PC-3 (cell line): ENCODE measurements around the gene PRIMA1.

Experiments
- CTCF ChIP-seq: fragments of 300-600 bp; sonication (generic); conservative IDR thresholded peaks from 2 replicates; pipeline ENCODE4 v1.5.1; 2017; ENCODE audit warnings: antibody characterized with exemption, low read depth, mild to moderate bottlenecking, low read length
- EZH2phosphoT487 ChIP-seq: fragments of 300-600 bp; sonication (generic); IDR thresholded peaks from 2 replicates; pipeline ENCODE4 v1.6.1; 2018; ENCODE audit warnings: mild to moderate bottlenecking, antibody characterized with exemption, low read length, borderline replicate concordance

- no peak for TF ChIP-seq CTCF
- no peak for TF ChIP-seq EZH2phosphoT487
Observed at GRCh38 chr14:93720981-93721483, 67.3 kb downstream of the PRIMA1 start.
